HCT116 (cell line): ENCODE data around the gene FDXR. TPM values are rescaled to one million over a fixed set of nuclear protein-coding genes. Genes with fewer than 3 reads are reported as not detected.
A peak's percentile ranks its signal among the peaks of the same experiment; 100 is the strongest.

Source experiments
- ATAC-seq: fragments of 200-7000 bp; cut with Tn5 transposase; 2 replicates; pipeline ENCODE4 v1.9.1; 2020; ENCODE audit warnings: mild to moderate bottlenecking, moderate library complexity
- BruUV-seq: library from RNA; stranded (reverse); fragments of 400-500 nt; replicated peaks from 2 replicates; lab custom pipeline; 2021; lab: Mats Ljungman, UMichigan
- CTCF ChIA-PET: fragments of 300-600 bp; sonication (Branson Sonifier 250); formaldehyde crosslinking; loops from one replicate; lab custom pipeline; 2021; ENCODE audit warnings: antibody characterized with exemption; lab: Charles Lee
- POLR2A ChIA-PET: fragments of 300-600, 350-600 bp; sonication (Branson Sonifier 250); formaldehyde crosslinking; loops from one replicate; lab custom pipeline; 2021; ENCODE audit warnings: antibody characterized with exemption; lab: Charles Lee
- RAD21 ChIA-PET, 2 experiments: fragments of 300-600 bp; sonication (Branson Sonifier 250); formaldehyde crosslinking; loops; one replicate each; lab custom pipeline; 2023; ENCODE audit warnings: low total read pairs in 2 of 2; ENCODE audit not compliant: uncharacterized antibody in 2 of 2, unreplicated experiment in 2 of 2, low non-redundant PET in 1 of 2; lab: Charles Lee
- DNase-seq: peaks from one replicate; pipeline ENCODE4 v3.0.0-alpha.2; 2010; ENCODE audit warnings: low read depth, low spot score
- H2AFZ ChIP-seq: fragments of 200-600 bp; shearing (Covaris generic), sonication (generic); 2 replicates; pipeline ENCODE4 v1.6.1; 2017; ENCODE audit warnings: low read depth, mixed run types, mixed read lengths, antibody characterized with exemption, low read length; ENCODE audit not compliant: poor library complexity, severe bottlenecking
- H3K27ac ChIP-seq: 2 replicates; pipeline ENCODE4 v1.5.1; 2012; ENCODE audit warnings: low read depth, low read length
- H3K27me3 ChIP-seq: fragments of 200-600 bp; sonication (generic); 2 replicates; pipeline ENCODE4 v1.6.1; 2016; ENCODE audit warnings: mixed run types, low read length, mixed read lengths; ENCODE audit not compliant: insufficient read depth
- H3K36me3 ChIP-seq, 2 experiments: fragments of 200-500 bp in 1 of 2; fragments of 200-600 bp in 1 of 2; sonication (Bioruptor generic) in 1 of 2; sonication (generic) in 1 of 2; 2 replicates each; pipeline versions ENCODE4 v1.5.1 to v1.6.1; 2014 to 2016; ENCODE audit warnings: low read length in 2 of 2, inconsistent platforms in 1 of 2, mixed read lengths in 1 of 2, mixed run types in 1 of 2; ENCODE audit not compliant: insufficient read depth in 2 of 2, control insufficient read depth in 1 of 2
- H3K4me1 ChIP-seq, 2 experiments: fragments of 200-600 bp in 1 of 2; sonication (generic) in 1 of 2; 2 replicates each; pipeline versions ENCODE4 v1.5.1 to v1.6.1; 2012 to 2017; ENCODE audit warnings: low read length in 2 of 2, inconsistent platforms in 1 of 2, mild to moderate bottlenecking in 1 of 2, mixed read lengths in 1 of 2, mixed run types in 1 of 2, moderate library complexity in 1 of 2; ENCODE audit not compliant: insufficient read depth in 2 of 2, control insufficient read depth in 1 of 2
- H3K4me2 ChIP-seq: fragments of 200-600 bp; sonication (generic); 2 replicates; pipeline ENCODE4 v1.6.1; 2017; ENCODE audit warnings: mixed run types, low read length, mixed read lengths
- H3K4me3 ChIP-seq, 2 experiments: fragments of 200-600 bp in 1 of 2; sonication (generic) in 1 of 2; replicated peaks in 1 of 2; 2 replicates each; pipeline ENCODE4 v1.5.1; 2011 to 2016; ENCODE audit warnings: low read length in 2 of 2, control low read depth in 1 of 2, low read depth in 1 of 2, mild to moderate bottlenecking in 1 of 2, mixed read lengths in 1 of 2, mixed run types in 1 of 2
- H3K79me2 ChIP-seq: fragments of 200-600 bp; sonication (generic); 2 replicates; pipeline ENCODE4 v1.6.1; 2017; ENCODE audit warnings: mild to moderate bottlenecking, mixed run types, low read length, moderate library complexity, mixed read lengths; ENCODE audit not compliant: insufficient read depth
- H3K9ac ChIP-seq: fragments of 200-600 bp; sonication (generic); 2 replicates; pipeline ENCODE4 v1.6.1; 2016; ENCODE audit warnings: low read length, mixed read lengths
- H3K9me2 ChIP-seq: fragments of 200-600 bp; sonication (generic), shearing (Covaris generic); 2 replicates; pipeline ENCODE4 v1.6.1; 2017; ENCODE audit warnings: mixed run types, mild to moderate bottlenecking, moderate library complexity; ENCODE audit not compliant: insufficient read depth
- H3K9me3 ChIP-seq, 2 experiments: fragments of 200-500 bp in 1 of 2; fragments of 200-600 bp in 1 of 2; sonication (Bioruptor generic) in 1 of 2; sonication (generic) in 1 of 2; 2 replicates each; pipeline ENCODE4 v1.6.1; 2014 to 2017; ENCODE audit warnings: low read length in 2 of 2, mixed read lengths in 2 of 2, inconsistent platforms in 1 of 2, low read depth in 1 of 2, mild to moderate bottlenecking in 1 of 2, mixed run types in 1 of 2, moderate library complexity in 1 of 2; ENCODE audit not compliant: control insufficient read depth in 1 of 2, insufficient read depth in 1 of 2
- H4K20me1 ChIP-seq: fragments of 200-600 bp; sonication (generic), shearing (Covaris generic); 2 replicates; pipeline ENCODE4 v1.6.1; 2017; ENCODE audit warnings: mixed run types, mild to moderate bottlenecking, moderate library complexity; ENCODE audit not compliant: insufficient read depth
- ATF3 ChIP-seq: IDR thresholded peaks from 2 replicates; pipeline ENCODE4 v1.6.1; 2012
- CBX3 ChIP-seq: IDR thresholded peaks from 2 replicates; pipeline ENCODE4 v1.6.1; 2012; ENCODE audit warnings: low read depth
- EGR1 ChIP-seq: IDR thresholded peaks from 2 replicates; pipeline ENCODE4 v1.6.1; 2012; ENCODE audit warnings: low read depth
- ELF1 ChIP-seq: IDR thresholded peaks from 2 replicates; pipeline ENCODE4 v1.6.1; 2012; ENCODE audit warnings: low read depth, borderline replicate concordance
- EZH2 ChIP-seq: fragments of 200-600 bp; sonication (generic); IDR thresholded peaks from 2 replicates; pipeline ENCODE4 v1.6.1; 2017; ENCODE audit warnings: antibody characterized with exemption, mixed run types
- EZH2phosphoT487 ChIP-seq: fragments of 200-600 bp; IDR thresholded peaks from 2 replicates; pipeline ENCODE4 v1.6.1; 2018; ENCODE audit warnings: antibody characterized with exemption, borderline replicate concordance
- MAX ChIP-seq: IDR thresholded peaks from 2 replicates; pipeline ENCODE4 v1.6.1; 2012
- POLR2A ChIP-seq: IDR thresholded peaks from 2 replicates; pipeline ENCODE4 v1.7.0; 2011; ENCODE audit warnings: borderline replicate concordance; ENCODE audit not compliant: insufficient read depth, insufficient read length; ENCODE audit errors: extremely low read depth
- POLR2AphosphoS5 ChIP-seq: IDR thresholded peaks from 2 replicates; pipeline ENCODE4 v1.6.1; 2011; ENCODE audit warnings: mild to moderate bottlenecking, low read depth, low read length, moderate library complexity
- REST ChIP-seq: IDR thresholded peaks from 2 replicates; pipeline ENCODE4 v1.6.1; 2012; ENCODE audit warnings: low read depth
- SIN3A ChIP-seq: IDR thresholded peaks from 2 replicates; pipeline ENCODE4 v1.6.1; 2012; ENCODE audit warnings: low read depth
- SRF ChIP-seq: IDR thresholded peaks from 2 replicates; pipeline ENCODE4 v1.6.1; 2012; ENCODE audit warnings: low read depth
- TCF7L2 ChIP-seq: IDR thresholded peaks from 2 replicates; pipeline ENCODE4 v1.7.0; 2011; ENCODE audit warnings: borderline replicate concordance, inconsistent platforms; ENCODE audit not compliant: insufficient read depth, insufficient read length; ENCODE audit errors: extremely low read depth
- YY1 ChIP-seq: IDR thresholded peaks from 2 replicates; pipeline ENCODE4 v1.6.1; 2011; ENCODE audit warnings: low read length, low read depth, moderate library complexity, mild to moderate bottlenecking; ENCODE audit not compliant: insufficient replicate concordance; ENCODE audit errors: extremely low read depth
- ZFX ChIP-seq: fragments of 450-650 bp; IDR thresholded peaks from 2 replicates; pipeline ENCODE4 v1.6.1; 2017
- intact Hi-C: fragments of 100-400 bp; cut with micrococcal nuclease; formaldehyde crosslinking; loops from 2 replicates; pipeline ENCODE4 v1.10.0; 2022
- total RNA-seq: library from RNA; stranded (reverse); gene quantifications from one replicate; pipeline ENCODE4 v1.2.1, GENCODE V29; 2021; ENCODE audit not compliant: unreplicated experiment

Gene FDXR
- total RNA-seq, 1 experiment from 2014 or later, result 98.8 TPM

- ChIA-PET CTCF (interaction anchor here (0.7 to 2.6 kb wide), 20 partner anchors 9 to 478 kb away, joined by 3 to 33 read pairs (median 6); partner anchors contain the start of genes CDR2L, FDXR, GRIN2C and NAT9), RAD21 (interaction anchor here (0.7 to 1.6 kb wide), 4 partner anchors 22 to 117 kb away, joined by 3 to 6 read pairs (median 4); partner anchors contain the start of gene FDXR (in 1 of the 2)), POLR2A (interaction anchor here (1.0 to 1.9 kb wide), 5 partner anchors 20 to 98 kb away, joined by 3 to 18 read pairs (median 3); partner anchors contain the start of gene FDXR)
- Histone ChIP-seq H3K27ac (no peak overlapping the region), H3K4me2 (peak overlapping the region; percentile 95), H3K4me1 (peaks cover 7 to 25% of the 10 kb centered on the region in 2 experiments), H3K27me3 (no peaks in the 10 kb centered on the region), H3K9ac (no peak overlapping the region), H2AFZ (no peak overlapping the region), H4K20me1 (no peaks in the 10 kb centered on the region), H3K9me2 (no peaks in the 10 kb centered on the region), H3K4me3 (no peak overlapping the region; a peak in 2 of 4 replicates), H3K79me2 (no peaks in the 10 kb centered on the region), H3K36me3 (no peaks in the 10 kb centered on the region), H3K9me3 (no peaks in the 10 kb centered on the region)
- TF ChIP-seq POLR2A, result no peak
- no peak for TF ChIP-seq EGR1
- no peak for TF ChIP-seq EZH2
- no peak for TF ChIP-seq ZFX
- TF ChIP-seq CBX3, result no peak
- TF ChIP-seq EZH2phosphoT487, result no peak
- TF ChIP-seq ATF3, result no peak
- BruUV-seq, result no TSS peak
- intact Hi-C loops, result no loop called here
- DNase-seq (no peak), ATAC-seq (no peak)
Measured at GRCh38 chr17:74843352-74843627, 29.5 kb downstream of the FDXR start.

- CTCF ChIA-PET, result interaction anchor here (0.7 to 2.6 kb wide), 21 partner anchors 9 to 479 kb away, joined by 3 to 33 read pairs (median 5); partner anchors contain the start of genes CDR2L, FDXR, GRIN2C and NAT9
- RAD21 ChIA-PET, result interaction anchor here (0.7 to 1.6 kb wide), 5 partner anchors 23 to 118 kb away, joined by 3 to 6 read pairs (median 4); partner anchors contain the start of gene FDXR (in 1 of the 2)
- POLR2A ChIA-PET, result interaction anchor here (1.0 to 1.9 kb wide), 4 partner anchors 21 to 97 kb away, joined by 3 to 18 read pairs (median 3); partner anchors contain the start of gene FDXR
- Histone ChIP-seq H3K27ac (peak overlapping the region; percentile 80; the same call in 1 of the 2 replicates), H3K36me3 (no peaks in the 10 kb centered on the region), H2AFZ (no peak overlapping the region), H3K9me2 (no peaks in the 10 kb centered on the region), H3K27me3 (no peaks in the 10 kb centered on the region), H3K9me3 (no peaks in the 10 kb centered on the region), H4K20me1 (no peaks in the 10 kb centered on the region), H3K4me1 (peaks cover 7 to 25% of the 10 kb centered on the region in 2 experiments), H3K79me2 (no peaks in the 10 kb centered on the region), H3K4me2 (peak overlapping the region; percentile 95), H3K9ac (peak overlapping the region; percentile 65), H3K4me3 (peak overlapping the region; percentile 40 to 59)
- intact Hi-C loops, result no loop called here
- ATAC-seq, result peak; percentile 90
- no TSS peak for BruUV-seq
- DNase-seq, result peak; percentile 56
- TF ChIP-seq ATF3, result no peak
- no peak for TF ChIP-seq MAX
- no peak for TF ChIP-seq YY1
- TF ChIP-seq SIN3A, result no peak
- no peak for TF ChIP-seq EZH2phosphoT487
- TF ChIP-seq POLR2AphosphoS5, result peak; percentile 77
- no peak for TF ChIP-seq REST
- no peak for TF ChIP-seq ELF1
- TF ChIP-seq SRF, result no peak
- TF ChIP-seq TCF7L2, result no peak
Measured at GRCh38 chr17:74842599-74843351, 30.0 kb downstream of the FDXR start.
